Hepatocyte (in vitro differentiated cells): ENCODE data around the gene KIF25. TPM values are rescaled to one million over a fixed set of nuclear protein-coding genes. Genes with fewer than 3 reads are reported as not detected.

Experiments used
- DNase-seq: peaks from one replicate; pipeline ENCODE4 v3.0.0-alpha.2; 2016; ENCODE audit warnings: low spot score
- H2AFZ ChIP-seq: fragments of 200-600 bp; sonication (generic); 2 replicates; pipeline ENCODE4 v1.6.0; 2016; ENCODE audit warnings: antibody characterized with exemption, mild to moderate bottlenecking
- H3K27ac ChIP-seq: fragments of 200-600 bp; sonication (generic); 2 replicates; pipeline ENCODE4 v1.5.1; 2016; ENCODE audit warnings: mild to moderate bottlenecking
- H3K27me3 ChIP-seq: fragments of 200-600 bp; sonication (generic); 2 replicates; pipeline ENCODE4 v1.6.1; 2016
- H3K36me3 ChIP-seq: fragments of 200-600 bp; sonication (generic); replicated peaks from 2 replicates; pipeline ENCODE4 v1.5.1; 2016; ENCODE audit warnings: low read depth; ENCODE audit not compliant: insufficient read depth
- H3K4me1 ChIP-seq: fragments of 200-600 bp; sonication (generic); 2 replicates; pipeline ENCODE4 v1.5.1; 2016; ENCODE audit warnings: mild to moderate bottlenecking, moderate library complexity; ENCODE audit not compliant: insufficient read depth
- H3K4me2 ChIP-seq: fragments of 200-600 bp; sonication (generic); 2 replicates; pipeline ENCODE4 v1.6.0; 2016
- H3K4me3 ChIP-seq: fragments of 200-600 bp; sonication (generic); 2 replicates; pipeline ENCODE4 v1.5.1; 2016; ENCODE audit warnings: mild to moderate bottlenecking
- H3K79me2 ChIP-seq: fragments of 200-600 bp; sonication (generic); 2 replicates; pipeline ENCODE4 v1.6.0; 2017; ENCODE audit warnings: mild to moderate bottlenecking
- H3K9me2 ChIP-seq: fragments of 200-600 bp; sonication (generic); replicated peaks from 2 replicates; pipeline ENCODE4 v1.6.0; 2017; ENCODE audit warnings: mild to moderate bottlenecking; ENCODE audit not compliant: insufficient read depth
- H3K9me3 ChIP-seq: fragments of 200-600 bp; sonication (generic); 2 replicates; pipeline ENCODE4 v1.5.1; 2016; ENCODE audit warnings: low read depth, mild to moderate bottlenecking
- H4K20me1 ChIP-seq: fragments of 200-600 bp; sonication (generic); 2 replicates; pipeline ENCODE4 v1.6.0; 2016; ENCODE audit warnings: mild to moderate bottlenecking; ENCODE audit not compliant: insufficient read depth, poor library complexity, severe bottlenecking
- CTCF ChIP-seq: fragments of 200-600 bp; sonication (generic); IDR thresholded peaks from 2 replicates; pipeline ENCODE4 v1.5.1; 2016; ENCODE audit warnings: antibody characterized with exemption, mild to moderate bottlenecking; ENCODE audit not compliant: poor library complexity
- EZH2 ChIP-seq: fragments of 200-600 bp; sonication (generic); IDR thresholded peaks from 2 replicates; pipeline ENCODE4 v1.6.1; 2016; ENCODE audit warnings: antibody characterized with exemption, mild to moderate bottlenecking, borderline replicate concordance
- EZH2phosphoT487 ChIP-seq: fragments of 200-600 bp; sonication (generic); IDR thresholded peaks from one replicate; pipeline ENCODE4 v1.6.1; 2018; ENCODE audit warnings: antibody characterized with exemption, mild to moderate bottlenecking, low read depth, moderate library complexity; ENCODE audit not compliant: unreplicated experiment, severe bottlenecking
- WGBS: methylation state at CpG from one replicate; pipeline ENCODE4 v1.1.6; 2016; ENCODE audit warnings: low lambda C conversion rate; ENCODE audit errors: missing lambda C conversion rate; 5-methylcytosine and 5-hydroxymethylcytosine counted together
- polyA plus RNA-seq: library from polyadenylated mRNA; unstranded; fragments of >200 nt; fragmentation: Nextera tagmentation; extraction: Ambion mirVana; gene quantifications from 2 replicates; pipeline ENCODE4 v1.2.1, GENCODE V29; 2016
- total RNA-seq: library from RNA; depleted of rRNA; stranded (reverse); fragments of >200 nt; gene quantifications from 2 replicates; pipeline ENCODE4 v1.2.3, GENCODE V29; 2014

KIF25 gene
- total and polyA plus RNA-seq, 2 experiments from 2014 or later = 0.40 TPM; not detected in 1

GRCh38 chr6:168002804-168003203 is 5.3 kb downstream of the KIF25 start:
- no peaks in the 10 kb centered on the region for H3K79me2 ChIP-seq
- no peaks in the 10 kb centered on the region for H3K9me2 ChIP-seq
- H3K4me2 ChIP-seq = no peak overlapping the region
- H3K36me3 ChIP-seq = no peaks in the 10 kb centered on the region
- no peaks in the 10 kb centered on the region for H3K9me3 ChIP-seq
- no peaks in the 10 kb centered on the region for H3K27me3 ChIP-seq
- WGBS = 96% methylated on average over 6 of the region's 6 CpGs
- no peaks in the 10 kb centered on the region for H4K20me1 ChIP-seq
- no peaks in the 10 kb centered on the region for H3K4me1 ChIP-seq
- no peak overlapping the region for H3K4me3 ChIP-seq
- TF ChIP-seq CTCF (no peak), EZH2phosphoT487 (no peak)
- no peak overlapping the region for H2AFZ ChIP-seq
- DNase-seq = no peak
- H3K27ac ChIP-seq = no peak overlapping the region

- Histone ChIP-seq H3K4me2 (no peak overlapping the region), H3K79me2 (no peaks in the 10 kb centered on the region), H3K27me3 (no peaks in the 10 kb centered on the region), H2AFZ (no peak overlapping the region), H3K27ac (no peak overlapping the region), H4K20me1 (no peaks in the 10 kb centered on the region), H3K36me3 (no peaks in the 10 kb centered on the region), H3K4me3 (no peak overlapping the region), H3K9me3 (no peaks in the 10 kb centered on the region), H3K9me2 (no peaks in the 10 kb centered on the region), H3K4me1 (no peaks in the 10 kb centered on the region)
- DNase-seq = no peak
- WGBS = 80% methylated on average over 7 of the region's 7 CpGs
- TF ChIP-seq EZH2phosphoT487 (no peak), CTCF (no peak), EZH2 (no peak)
Measured at GRCh38 chr6:168004023-168004422, 6.6 kb downstream of the KIF25 start.

GRCh38 chr6:168004945-168005344 is 7.5 kb downstream of the KIF25 start:
- Histone ChIP-seq H2AFZ (no peak overlapping the region), H3K9me2 (no peaks in the 10 kb centered on the region), H3K4me3 (no peak overlapping the region), H3K36me3 (no peaks in the 10 kb centered on the region), H3K27ac (no peak overlapping the region), H3K9me3 (no peaks in the 10 kb centered on the region), H3K4me1 (no peaks in the 10 kb centered on the region), H3K79me2 (no peaks in the 10 kb centered on the region), H3K4me2 (no peak overlapping the region), H3K27me3 (no peaks in the 10 kb centered on the region), H4K20me1 (no peaks in the 10 kb centered on the region)
- no peak for DNase-seq
- TF ChIP-seq EZH2phosphoT487 = no peak
- no peak for TF ChIP-seq EZH2
- no peak for TF ChIP-seq CTCF
- WGBS = 97% methylated on average over 11 of the region's 11 CpGs

GRCh38 chr6:168005796-168006195 is 8.3 kb downstream of the KIF25 start:
- no peaks in the 10 kb centered on the region for H3K9me2 ChIP-seq
- peaks cover 3% of the 10 kb centered on the region for H3K9me3 ChIP-seq
- no peak overlapping the region for H2AFZ ChIP-seq
- H3K4me2 ChIP-seq = no peak overlapping the region
- WGBS = 95% methylated on average over 6 of the region's 6 CpGs
- no peaks in the 10 kb centered on the region for H3K27me3 ChIP-seq
- H3K4me1 ChIP-seq = no peaks in the 10 kb centered on the region
- no peak overlapping the region for H3K27ac ChIP-seq
- H3K79me2 ChIP-seq = no peaks in the 10 kb centered on the region
- no peak overlapping the region for H3K4me3 ChIP-seq
- no peak for DNase-seq
- TF ChIP-seq EZH2 = no peak
- H4K20me1 ChIP-seq = no peaks in the 10 kb centered on the region
- no peaks in the 10 kb centered on the region for H3K36me3 ChIP-seq
